ENCODE results near the gene CYBA.

- TF ChIP-seq CTCF (conservative IDR thresholded peaks at IDR 0.05; ENCODE audit: low read length): no peak
- no peak for TF ChIP-seq EZH2phosphoT487 (IDR thresholded peaks at IDR 0.05; ENCODE audit: borderline replicate concordance, low read depth, low read length)
Observed at GRCh38 chr16:88650749-88651275, at the start of gene CYBA.
